AG09319 (cell line): ENCODE measurements around the gene DHRS2.
"Not testable (repeated sequence)": the region's sequence is repeated elsewhere in the genome, so short reads cannot be mapped to it uniquely, and the experiment has no call there.

Source experiments
- DNase-seq: peaks from one replicate; pipeline ENCODE4 v3.0.0-alpha.2; 2010; ENCODE audit warnings: low read depth; ENCODE audit errors: extremely low read depth
- CTCF ChIP-seq: IDR thresholded peaks from 2 replicates; pipeline ENCODE4 v1.5.1; 2011; ENCODE audit warnings: low read depth, mild to moderate bottlenecking, inconsistent platforms, low read length, moderate library complexity

DHRS2 gene

GRCh38 chr14:23629204-23629603, 7.0 kb upstream of the DHRS2 start:
- TF ChIP-seq CTCF, result no peak

GRCh38 chr14:23629832-23630396, 6.2 kb upstream of the DHRS2 start:
- no peak for DNase-seq
- TF ChIP-seq CTCF, result no peak

More at GRCh38 chr14:23629204-23629603, 7.0 kb upstream of the DHRS2 start:
- no peak for DNase-seq

DNA sequence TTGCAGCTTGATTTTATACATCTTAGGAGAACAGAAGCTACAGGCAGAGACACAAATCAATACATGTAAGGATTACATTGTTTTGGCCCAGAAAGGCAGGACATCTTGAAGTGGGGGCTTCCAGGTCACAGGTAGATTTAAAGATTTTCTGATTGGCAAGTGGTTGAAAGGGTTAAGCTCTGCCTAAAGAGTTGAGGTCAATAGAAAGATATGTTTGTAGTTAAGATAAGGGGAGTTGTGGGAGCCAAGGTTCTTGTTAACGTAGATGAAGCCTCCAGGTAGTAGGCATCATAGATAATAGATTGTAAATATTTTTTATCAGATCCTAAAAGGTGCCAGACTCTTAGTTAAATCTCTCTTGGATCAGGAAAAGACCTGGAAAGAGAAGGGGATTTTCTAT, 5.5 kb upstream of the DHRS2 start:
- TF ChIP-seq CTCF, result no peak

DNA sequence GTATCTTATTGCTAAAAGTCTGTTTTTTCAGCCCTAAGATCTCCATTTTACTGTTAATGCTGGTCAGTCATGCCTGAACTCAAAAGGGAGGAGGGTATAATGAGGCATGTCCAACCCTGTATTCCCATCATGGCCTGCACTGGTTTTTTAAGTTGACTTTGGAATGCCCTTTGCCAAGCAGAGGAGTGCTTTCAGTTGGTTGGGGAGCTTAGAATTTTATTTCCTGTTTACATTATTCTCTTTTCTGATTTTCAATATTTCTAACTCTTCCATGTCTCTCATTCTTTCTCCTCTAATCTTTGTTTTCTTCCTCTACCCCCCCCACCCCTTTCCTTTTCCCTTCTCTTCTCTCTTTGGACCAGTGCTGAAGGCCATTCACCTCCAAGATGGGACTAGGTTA, 4.9 kb upstream of the DHRS2 start:
- no peak for TF ChIP-seq CTCF
- no peak for DNase-seq

More for the DNA sequence above, 5.5 kb upstream of the DHRS2 start:
- no peak for DNase-seq

GRCh38 chr14:23631702-23632460, 4.3 kb upstream of the DHRS2 start:
- peak; percentile 44 for DNase-seq
- TF ChIP-seq CTCF, result peak; percentile 99

DNA sequence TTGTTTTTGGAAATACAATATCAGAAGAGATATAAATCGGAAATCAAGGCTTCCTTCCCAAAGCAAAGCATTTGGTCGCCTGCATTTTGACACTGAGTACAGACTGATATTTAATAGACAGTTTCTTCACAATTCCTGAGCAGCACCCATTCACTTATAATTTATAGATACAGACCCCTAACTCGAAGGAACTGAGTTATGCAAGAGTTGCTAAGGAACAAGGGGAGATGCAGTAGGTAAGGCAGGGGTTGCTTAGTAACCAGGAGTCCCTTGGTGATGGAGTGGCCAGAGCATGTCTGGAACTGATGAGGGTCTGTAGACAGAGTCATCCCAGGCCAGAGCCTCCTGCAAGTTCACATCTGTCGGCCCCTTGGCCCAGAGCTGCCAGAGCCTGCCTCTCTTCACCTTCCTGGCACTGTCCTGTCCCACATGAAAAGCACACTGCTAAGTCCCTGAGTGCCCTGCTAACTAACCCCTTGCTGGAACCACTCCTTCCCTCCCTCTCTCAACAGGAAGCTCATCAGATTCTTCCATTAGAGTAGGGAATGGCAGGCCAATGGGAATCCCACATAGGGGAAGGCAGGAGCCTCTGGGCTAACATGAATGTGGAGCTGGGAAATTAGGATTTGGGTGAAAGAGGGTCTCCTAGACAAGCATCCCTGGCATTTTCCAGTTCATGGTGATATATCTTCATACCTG, 3.6 kb upstream of the DHRS2 start:
- TF ChIP-seq CTCF, result no peak; the same call in 1 of the 2 replicates
- no peak for DNase-seq

- DNase-seq, result no peak
- no peak for TF ChIP-seq CTCF
These were observed 2.9 kb upstream of the DHRS2 start for GRCh38 chr14:23633160-23633701.

GRCh38 chr14:23634698-23635412, 1.3 kb upstream of the DHRS2 start:
- not testable (repeated sequence) for DNase-seq

- DNase-seq, result not testable (repeated sequence)
These were observed 1.1 kb downstream of the DHRS2 start for GRCh38 chr14:23637312-23637654.
